SK-N-SH (cell line): ENCODE results near the gene CLEC17A. TPM values are rescaled to one million over a fixed set of nuclear protein-coding genes. Genes with fewer than 3 reads are reported as not detected.

Experiments
- CTCF ChIA-PET: fragments of 300-600, 350-600 bp; formaldehyde crosslinking; extraction: SDS; loops from one replicate; lab custom pipeline; 2021; lab: Yijun Ruan, JAX
- POLR2A ChIA-PET: fragments of 350-600 bp; sonication (Branson Sonifier 250); formaldehyde crosslinking; extraction: SDS; loops from one replicate; lab custom pipeline; 2020; ENCODE audit warnings: antibody characterized with exemption, inconsistent platforms; lab: Yijun Ruan, JAX
- DNase-seq: peaks from one replicate; pipeline ENCODE4 v3.0.0; 2012
- H2AFZ ChIP-seq: fragments of 200-600 bp; sonication (generic); 2 replicates; pipeline ENCODE4 v1.8.1; 2016; ENCODE audit warnings: antibody characterized with exemption, mild to moderate bottlenecking, low read depth
- H3F3A ChIP-seq: fragments of 200-600 bp; sonication (generic); replicated peaks from 2 replicates; pipeline ENCODE3; 2016; ENCODE audit warnings: antibody characterized with exemption, mild to moderate bottlenecking; ENCODE audit not compliant: insufficient read depth
- H3K27ac ChIP-seq, 2 experiments: fragments of 200-500 bp in 1 of 2; fragments of 200-600 bp in 1 of 2; sonication (Bioruptor generic) in 1 of 2; sonication (generic), shearing (Covaris generic) in 1 of 2; 2 replicates each; pipeline versions ENCODE4 v1.5.1 to v1.6.1; 2014 to 2016; ENCODE audit warnings: low read depth in 2 of 2, inconsistent platforms in 1 of 2, low read length in 1 of 2, mild to moderate bottlenecking in 1 of 2, mixed read lengths in 1 of 2
- H3K27me3 ChIP-seq: fragments of 200-600 bp; sonication (generic), shearing (Covaris generic); 2 replicates; pipeline ENCODE4 v1.6.1; 2016; ENCODE audit warnings: mixed run types; ENCODE audit not compliant: insufficient read depth
- H3K36me3 ChIP-seq, 2 experiments: fragments of 200-500 bp in 1 of 2; fragments of 200-600 bp in 1 of 2; sonication (Bioruptor generic) in 1 of 2; sonication (generic) in 1 of 2; replicated peaks in 1 of 2; 2 replicates each; pipeline versions ENCODE3 to v1.5.1; 2014 to 2016; ENCODE audit warnings: low read length in 1 of 2, mild to moderate bottlenecking in 1 of 2; ENCODE audit not compliant: insufficient read depth in 2 of 2, control insufficient read depth in 1 of 2
- H3K4me1 ChIP-seq, 2 experiments: fragments of 200-500 bp in 1 of 2; fragments of 200-600 bp in 1 of 2; sonication (Bioruptor generic) in 1 of 2; sonication (generic), shearing (Covaris generic) in 1 of 2; 2 replicates each; pipeline versions ENCODE4 v1.5.1 to v1.6.1; 2014 to 2016; ENCODE audit warnings: low read depth in 1 of 2, low read length in 1 of 2, mixed run types in 1 of 2; ENCODE audit not compliant: insufficient read depth in 2 of 2, control insufficient read depth in 1 of 2
- H3K4me2 ChIP-seq: fragments of 200-600 bp; sonication (generic), shearing (Covaris generic); 2 replicates; pipeline ENCODE4 v1.6.1; 2017; ENCODE audit warnings: mixed run types
- H3K4me3 ChIP-seq, 2 experiments: fragments of 200-500 bp in 1 of 2; fragments of 200-600 bp in 1 of 2; sonication (Bioruptor generic) in 1 of 2; sonication (generic), shearing (Covaris generic) in 1 of 2; 2 replicates each; pipeline versions ENCODE4 v1.5.1 to v1.8.1; 2014 to 2016; ENCODE audit warnings: low read depth in 2 of 2, inconsistent platforms in 1 of 2, low read length in 1 of 2, mild to moderate bottlenecking in 1 of 2, mixed read lengths in 1 of 2, moderate library complexity in 1 of 2
- H3K79me2 ChIP-seq: fragments of 200-600 bp; sonication (generic); 2 replicates; pipeline ENCODE4 v1.8.1; 2017; ENCODE audit warnings: mild to moderate bottlenecking; ENCODE audit not compliant: insufficient read depth
- H3K9ac ChIP-seq: fragments of 200-600 bp; sonication (generic); 2 replicates; pipeline ENCODE4 v1.6.1; 2017; ENCODE audit warnings: mixed run types
- H3K9me2 ChIP-seq: fragments of 200-600 bp; sonication (generic); 2 replicates; pipeline ENCODE4 v1.6.1; 2017; ENCODE audit warnings: mixed run types
- H3K9me3 ChIP-seq: fragments of 200-600 bp; sonication (generic); 2 replicates; pipeline ENCODE4 v1.6.1; 2017; ENCODE audit warnings: mixed run types, mild to moderate bottlenecking, moderate library complexity
- H4K20me1 ChIP-seq: fragments of 200-600 bp; sonication (generic); 2 replicates; pipeline ENCODE4 v1.6.1; 2017; ENCODE audit warnings: mild to moderate bottlenecking, mixed run types; ENCODE audit not compliant: insufficient read depth
- CHD2 ChIP-seq: fragments of 150-350 bp; IDR thresholded peaks from 2 replicates; pipeline ENCODE4 v1.6.1; 2018; ENCODE audit warnings: low read length; ENCODE audit not compliant: partially characterized antibody
- ELF1 ChIP-seq: IDR thresholded peaks from 2 replicates; pipeline ENCODE4 v1.4.0; 2012
- EZH2phosphoT487 ChIP-seq: fragments of 200-600 bp; sonication (generic); IDR thresholded peaks from 2 replicates; pipeline ENCODE4 v1.6.1; 2017; ENCODE audit warnings: low read depth, mixed run types, mild to moderate bottlenecking, antibody characterized with exemption, moderate library complexity, borderline replicate concordance
- JUND ChIP-seq: IDR thresholded peaks from 2 replicates; pipeline ENCODE4 v1.4.0; 2012
- RCOR1 ChIP-seq: fragments of 150-350 bp; IDR thresholded peaks from 2 replicates; pipeline ENCODE4 v1.6.1; 2017; ENCODE audit warnings: antibody characterized with exemption, low read length
- SMC3 ChIP-seq: IDR thresholded peaks from 2 replicates; pipeline ENCODE4 v1.6.1; 2012; ENCODE audit warnings: low read depth, low read length, improper control_type of control experiment
- TAF1 ChIP-seq: IDR thresholded peaks from 2 replicates; pipeline ENCODE4 v1.6.1; 2012; ENCODE audit warnings: low read depth, mild to moderate bottlenecking, low read length, moderate library complexity, borderline replicate concordance
- TCF12 ChIP-seq: IDR thresholded peaks from 2 replicates; pipeline ENCODE4 v1.4.0; 2012
- WGBS: methylation state at CpG from one replicate; pipeline ENCODE4 v1.1.6; 2017; ENCODE audit warnings: low lambda C conversion rate; 5-methylcytosine and 5-hydroxymethylcytosine counted together
- polyA plus RNA-seq, 3 experiments: library from polyadenylated mRNA; depleted of rRNA; stranded (reverse); fragments of >200 nt; gene quantifications; 2 replicates each; pipeline ENCODE4 v1.2.3, GENCODE V29; 2012
- TF ChIP-seq, protein P1 (sequence below): IDR thresholded peaks from 2 replicates; pipeline ENCODE4 v1.4.0; 2012; ENCODE audit warnings: low read depth
- TF ChIP-seq, protein P2 (sequence below): fragments of 200-600 bp; sonication (generic); IDR thresholded peaks from 2 replicates; pipeline ENCODE4 v1.6.1; 2017; ENCODE audit warnings: antibody characterized with exemption, mild to moderate bottlenecking, moderate library complexity

CLEC17A gene
- polyA plus RNA-seq, 1 of the 3 experiments (the other 2 are of a cell fraction): not detected

DNA sequence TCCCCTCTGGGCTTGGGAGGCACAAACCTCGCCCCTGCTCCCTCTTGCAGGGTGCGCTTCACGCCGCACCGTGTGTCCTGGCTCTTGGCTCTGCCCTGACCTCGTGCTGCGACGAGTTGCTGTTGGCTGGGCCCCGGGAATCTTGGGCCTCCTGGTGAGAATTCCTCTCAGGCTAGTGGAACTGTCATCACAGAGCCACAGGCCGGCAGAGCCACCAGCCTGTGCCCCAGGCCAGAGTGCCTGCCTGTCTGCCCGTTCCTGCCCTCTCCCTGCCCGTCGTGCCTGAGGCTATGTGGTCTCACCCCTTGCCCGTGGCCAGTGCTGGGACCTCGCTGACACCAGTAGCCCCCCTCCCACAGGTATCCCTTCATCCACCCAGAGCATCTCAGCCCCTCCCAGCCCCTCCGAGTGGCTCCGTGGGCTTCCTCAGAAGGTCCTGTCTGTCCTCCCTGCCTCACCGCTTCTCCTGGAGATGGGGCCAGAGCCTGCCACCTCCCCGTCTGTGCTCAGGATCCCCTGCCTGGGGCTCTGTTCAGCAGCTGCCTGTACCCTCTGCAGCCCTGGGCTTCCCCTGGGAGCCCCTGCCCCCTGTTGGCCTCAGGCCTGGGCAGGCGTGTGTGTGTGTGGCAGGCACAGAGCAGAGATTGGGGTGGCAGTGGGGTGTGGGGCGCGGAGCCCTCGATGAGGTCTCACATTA, 24.4 kb upstream of the CLEC17A start (continued):
- TF ChIP-seq TAF1: no peak
- no peak for TF ChIP-seq RCOR1
- no peak for TF ChIP-seq TCF12
- TF ChIP-seq SMC3: no peak
- no peak for TF ChIP-seq ELF1

DNA sequence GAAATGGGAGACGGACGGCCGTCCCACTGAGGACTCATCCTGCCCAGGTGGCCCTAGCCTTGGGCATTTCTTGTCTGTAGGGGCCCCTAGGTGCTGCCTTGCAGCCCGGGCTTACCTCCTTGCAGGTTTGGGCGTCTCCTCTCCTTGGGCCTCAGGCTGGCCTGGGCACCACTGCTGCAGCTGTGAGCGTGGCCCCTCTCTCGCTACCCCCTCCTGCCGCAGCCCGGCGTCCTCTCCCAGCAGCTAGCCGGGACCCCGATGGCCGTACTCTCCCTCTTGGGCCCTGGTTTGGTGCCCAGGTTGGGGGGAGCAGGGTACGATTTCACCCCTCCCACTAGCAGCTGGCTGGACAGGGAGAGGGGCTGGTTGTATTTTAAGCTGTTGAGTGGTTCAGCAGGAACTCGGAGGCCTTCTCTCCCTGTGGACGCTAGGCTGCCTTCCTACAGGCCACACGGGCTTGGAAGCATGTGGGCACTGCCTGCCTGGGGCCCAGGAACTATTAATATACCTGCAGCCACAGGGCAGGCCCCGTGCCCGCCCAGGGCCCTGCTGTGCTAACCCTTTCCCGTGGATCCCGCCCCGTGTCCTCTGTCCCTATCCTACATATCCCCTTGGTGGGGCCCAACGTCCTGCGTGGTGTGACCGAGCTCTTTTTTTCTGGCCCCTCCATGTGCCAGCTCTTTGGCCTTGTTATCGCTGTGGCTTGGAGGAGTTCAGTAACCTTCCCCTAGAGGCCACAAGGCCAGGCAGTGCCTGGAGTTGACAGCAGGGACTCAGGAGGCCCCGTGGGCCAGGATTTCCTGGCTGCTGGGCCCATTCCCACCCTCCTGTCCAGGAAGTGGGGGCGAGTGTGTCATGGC, 22.7 kb upstream of the CLEC17A start:
- no peak overlapping the region for H3K27ac ChIP-seq
- POLR2A ChIA-PET: no interaction called here
- H2AFZ ChIP-seq: no peak overlapping the region
- no peaks in the 10 kb centered on the region for H3K9me2 ChIP-seq
- no peak for DNase-seq
- 92% methylated on average over 24 of the region's 28 CpGs for WGBS
- no peaks in the 10 kb centered on the region for H3K27me3 ChIP-seq
- TF ChIP-seq, protein P1, sequence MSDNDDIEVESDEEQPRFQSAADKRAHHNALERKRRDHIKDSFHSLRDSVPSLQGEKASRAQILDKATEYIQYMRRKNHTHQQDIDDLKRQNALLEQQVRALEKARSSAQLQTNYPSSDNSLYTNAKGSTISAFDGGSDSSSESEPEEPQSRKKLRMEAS: no peak
- no peak for TF ChIP-seq EZH2phosphoT487
- H3K9ac ChIP-seq: no peak overlapping the region
- CTCF ChIA-PET: no interaction called here
- H3K9me3 ChIP-seq: no peaks in the 10 kb centered on the region
- peaks cover 0 to 15% of the 10 kb centered on the region in 2 experiments; a peak in 1 of 4 replicates for H3K4me1 ChIP-seq
- H3K79me2 ChIP-seq: peaks cover 6% of the 10 kb centered on the region
- H3K4me2 ChIP-seq: no peak overlapping the region
- no peaks in the 10 kb centered on the region for H3F3A ChIP-seq
- peaks cover 0 to 5% of the 10 kb centered on the region in 2 experiments for H3K36me3 ChIP-seq
- H4K20me1 ChIP-seq: no peaks in the 10 kb centered on the region; the same call in 1 of the 2 replicates
- no peak overlapping the region for H3K4me3 ChIP-seq

DNA sequence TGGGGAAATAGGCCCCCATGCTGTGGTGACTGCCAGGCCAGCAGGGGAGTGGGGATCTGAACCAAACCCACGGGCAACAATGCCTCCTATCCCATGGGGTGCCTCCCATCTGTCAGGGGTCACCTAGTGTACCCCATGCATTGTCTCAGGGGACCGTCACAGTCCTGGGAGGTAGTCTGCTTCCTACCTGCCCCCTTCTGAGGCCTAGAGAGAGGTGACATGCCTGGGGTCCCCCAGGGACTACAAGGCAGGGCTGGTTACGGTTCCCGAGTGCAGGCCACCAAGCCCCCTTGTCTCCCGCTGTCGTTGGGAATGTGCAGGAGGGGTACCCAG, 22.1 kb upstream of the CLEC17A start:
- Histone ChIP-seq H3K9ac (no peak overlapping the region), H4K20me1 (no peaks in the 10 kb centered on the region; the same call in 1 of the 2 replicates)
- no peak for TF ChIP-seq TCF12
- TF ChIP-seq CHD2: no peak
- TF ChIP-seq JUND: no peak
- TF ChIP-seq, protein P2, sequence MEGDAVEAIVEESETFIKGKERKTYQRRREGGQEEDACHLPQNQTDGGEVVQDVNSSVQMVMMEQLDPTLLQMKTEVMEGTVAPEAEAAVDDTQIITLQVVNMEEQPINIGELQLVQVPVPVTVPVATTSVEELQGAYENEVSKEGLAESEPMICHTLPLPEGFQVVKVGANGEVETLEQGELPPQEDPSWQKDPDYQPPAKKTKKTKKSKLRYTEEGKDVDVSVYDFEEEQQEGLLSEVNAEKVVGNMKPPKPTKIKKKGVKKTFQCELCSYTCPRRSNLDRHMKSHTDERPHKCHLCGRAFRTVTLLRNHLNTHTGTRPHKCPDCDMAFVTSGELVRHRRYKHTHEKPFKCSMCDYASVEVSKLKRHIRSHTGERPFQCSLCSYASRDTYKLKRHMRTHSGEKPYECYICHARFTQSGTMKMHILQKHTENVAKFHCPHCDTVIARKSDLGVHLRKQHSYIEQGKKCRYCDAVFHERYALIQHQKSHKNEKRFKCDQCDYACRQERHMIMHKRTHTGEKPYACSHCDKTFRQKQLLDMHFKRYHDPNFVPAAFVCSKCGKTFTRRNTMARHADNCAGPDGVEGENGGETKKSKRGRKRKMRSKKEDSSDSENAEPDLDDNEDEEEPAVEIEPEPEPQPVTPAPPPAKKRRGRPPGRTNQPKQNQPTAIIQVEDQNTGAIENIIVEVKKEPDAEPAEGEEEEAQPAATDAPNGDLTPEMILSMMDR: no peak
- TF ChIP-seq, all 33 proteins: peak for 0
- Histone ChIP-seq H3K79me2 (peaks cover 6% of the 10 kb centered on the region), H3K9me2 (no peaks in the 10 kb centered on the region), H3K27me3 (no peaks in the 10 kb centered on the region), H3K36me3 (peaks cover 0 to 9% of the 10 kb centered on the region in 2 experiments), H3K4me2 (no peak overlapping the region), H3K27ac (no peak overlapping the region), H3K4me1 (peaks cover 0 to 15% of the 10 kb centered on the region in 2 experiments; a peak in 1 of 4 replicates), H3F3A (no peaks in the 10 kb centered on the region), H3K9me3 (no peaks in the 10 kb centered on the region), H2AFZ (no peak overlapping the region), H3K4me3 (no peak overlapping the region)
- no CpG with 5 or more reads among the region's 6 CpGs for WGBS
- no peak for DNase-seq
- ChIA-PET POLR2A (no interaction called here), CTCF (no interaction called here)
